Keratinocyte (primary cell): Measurements from ENCODE around the gene PLEKHN1.

Experiments
- EZH2 ChIP-seq: IDR thresholded peaks from one replicate; pipeline ENCODE4 v1.6.1; 2012; ENCODE audit warnings: inconsistent platforms, mild to moderate bottlenecking, low read length, moderate library complexity
- TF ChIP-seq, protein P1 (sequence below), 3 experiments: IDR thresholded peaks in 1 of 3; conservative IDR thresholded peaks in 1 of 3; optimal IDR thresholded peaks in 1 of 3; 2 replicates in 2 of 3; 3 replicates in 1 of 3; pipeline versions ENCODE3 to v1.5.1; 2011; ENCODE audit warnings: low read length in 3 of 3, mild to moderate bottlenecking in 3 of 3, moderate library complexity in 2 of 3, control low read depth in 1 of 3, inconsistent platforms in 1 of 3; ENCODE audit not compliant: insufficient read depth in 2 of 3; ENCODE audit errors: extremely low read depth in 1 of 3

DNA sequence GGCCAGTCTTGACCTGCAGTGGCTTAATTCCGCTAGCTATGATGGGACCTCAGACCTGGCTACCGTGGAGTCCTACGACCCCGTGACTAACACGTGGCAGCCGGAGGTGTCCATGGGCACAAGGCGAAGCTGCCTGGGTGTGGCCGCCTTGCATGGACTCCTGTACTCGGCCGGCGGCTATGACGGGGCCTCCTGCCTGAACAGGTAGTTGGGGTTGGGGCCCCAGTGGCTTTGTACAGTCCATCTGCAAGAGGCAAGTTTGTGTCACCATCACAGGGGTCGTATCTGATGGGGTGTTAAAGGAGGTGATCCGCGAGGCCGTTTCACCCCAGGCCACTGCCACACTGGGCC lies 3.0 kb upstream of the PLEKHN1 start:
- TF ChIP-seq, protein P1, sequence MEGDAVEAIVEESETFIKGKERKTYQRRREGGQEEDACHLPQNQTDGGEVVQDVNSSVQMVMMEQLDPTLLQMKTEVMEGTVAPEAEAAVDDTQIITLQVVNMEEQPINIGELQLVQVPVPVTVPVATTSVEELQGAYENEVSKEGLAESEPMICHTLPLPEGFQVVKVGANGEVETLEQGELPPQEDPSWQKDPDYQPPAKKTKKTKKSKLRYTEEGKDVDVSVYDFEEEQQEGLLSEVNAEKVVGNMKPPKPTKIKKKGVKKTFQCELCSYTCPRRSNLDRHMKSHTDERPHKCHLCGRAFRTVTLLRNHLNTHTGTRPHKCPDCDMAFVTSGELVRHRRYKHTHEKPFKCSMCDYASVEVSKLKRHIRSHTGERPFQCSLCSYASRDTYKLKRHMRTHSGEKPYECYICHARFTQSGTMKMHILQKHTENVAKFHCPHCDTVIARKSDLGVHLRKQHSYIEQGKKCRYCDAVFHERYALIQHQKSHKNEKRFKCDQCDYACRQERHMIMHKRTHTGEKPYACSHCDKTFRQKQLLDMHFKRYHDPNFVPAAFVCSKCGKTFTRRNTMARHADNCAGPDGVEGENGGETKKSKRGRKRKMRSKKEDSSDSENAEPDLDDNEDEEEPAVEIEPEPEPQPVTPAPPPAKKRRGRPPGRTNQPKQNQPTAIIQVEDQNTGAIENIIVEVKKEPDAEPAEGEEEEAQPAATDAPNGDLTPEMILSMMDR (optimal IDR thresholded peaks at IDR 0.05 in 1 of 3, IDR thresholded peaks at IDR 0.05 in 1 of 3, conservative IDR thresholded peaks at IDR 0.05 in 1 of 3; ENCODE audit: extremely low read depth in 1 of 3, insufficient read depth in 2 of 3, low read length in 3 of 3): no peak
- no peak for TF ChIP-seq EZH2
